GM12891 (cell line): ENCODE measurements around the gene LOXHD1.
A peak's percentile ranks its signal among the peaks of the same experiment; 100 is the strongest.

Experiments used
- DNase-seq: peaks from one replicate; pipeline ENCODE4 v3.0.0; 2011; ENCODE audit warnings: low spot score; ENCODE audit not compliant: insufficient read length
- FAIRE-seq: peaks from 2 replicates; lab custom pipeline; 2011; peaks lifted over from hg19 to GRCh38; lab: Jason Lieb, UNC
- PAX5 ChIP-seq: IDR thresholded peaks from 2 replicates; pipeline ENCODE4 v1.6.1; 2011; ENCODE audit warnings: low read length, moderate library complexity, mild to moderate bottlenecking; ENCODE audit not compliant: insufficient read depth, severe bottlenecking
- POLR2A ChIP-seq: IDR thresholded peaks from 2 replicates; pipeline ENCODE4 v1.6.1; 2011; ENCODE audit warnings: low read depth, low read length, control low read depth
- POLR2AphosphoS5 ChIP-seq: IDR thresholded peaks from 2 replicates; pipeline ENCODE4 v1.6.1; 2011; ENCODE audit warnings: low read depth, low read length, control low read depth
- POU2F2 ChIP-seq: IDR thresholded peaks from 2 replicates; pipeline ENCODE4 v1.6.1; 2011; ENCODE audit warnings: low read depth, mild to moderate bottlenecking, control low read depth, low read length, moderate library complexity
- SPI1 ChIP-seq: IDR thresholded peaks from 2 replicates; pipeline ENCODE4 v1.6.1; 2011; ENCODE audit warnings: low read depth, low read length, control low read depth
- TAF1 ChIP-seq: IDR thresholded peaks from 2 replicates; pipeline ENCODE4 v1.6.1; 2011; ENCODE audit warnings: low read depth, low read length, control low read depth

LOXHD1 gene

GRCh38 chr18:46629361-46629760 lies 27.7 kb downstream of the LOXHD1 start:
- TF ChIP-seq POU2F2 (no peak), SPI1 (no peak), PAX5 (no peak), TAF1 (no peak), POLR2AphosphoS5 (no peak), POLR2A (no peak)
- DNase-seq (no peak), FAIRE-seq (no peak)

GRCh38 chr18:46628206-46628605 lies 28.8 kb downstream of the LOXHD1 start:
- FAIRE-seq (no peak), DNase-seq (no peak)
- no peak for TF ChIP-seq POU2F2
- TF ChIP-seq POLR2A = no peak
- TF ChIP-seq TAF1 = no peak
- no peak for TF ChIP-seq PAX5
- TF ChIP-seq POLR2AphosphoS5 = no peak
- TF ChIP-seq SPI1 = no peak

- DNase-seq = no peak
- no peak for FAIRE-seq
- TF ChIP-seq PAX5 (no peak), POLR2AphosphoS5 (no peak), TAF1 (no peak), SPI1 (no peak), POU2F2 (no peak), POLR2A (no peak)
These were observed 29.9 kb downstream of the LOXHD1 start for GRCh38 chr18:46627136-46627535.

GRCh38 chr18:46625069-46625468 lies 32.0 kb downstream of the LOXHD1 start:
- no peak for FAIRE-seq
- DNase-seq = no peak
- TF ChIP-seq POLR2AphosphoS5 = no peak
- no peak for TF ChIP-seq POU2F2
- no peak for TF ChIP-seq PAX5
- no peak for TF ChIP-seq TAF1
- TF ChIP-seq SPI1 = no peak

GRCh38 chr18:46624127-46624526 lies 32.9 kb downstream of the LOXHD1 start:
- DNase-seq (no peak), FAIRE-seq (no peak)
- TF ChIP-seq TAF1 (no peak), POLR2AphosphoS5 (no peak), POLR2A (no peak), POU2F2 (no peak), PAX5 (no peak), SPI1 (no peak)

GRCh38 chr18:46623541-46623940 lies 33.5 kb downstream of the LOXHD1 start:
- FAIRE-seq (no peak), DNase-seq (no peak)
- TF ChIP-seq SPI1 = no peak
- no peak for TF ChIP-seq POLR2AphosphoS5
- no peak for TF ChIP-seq POLR2A
- no peak for TF ChIP-seq PAX5
- TF ChIP-seq POU2F2 = no peak
- no peak for TF ChIP-seq TAF1

GRCh38 chr18:46622999-46623398 lies 34.0 kb downstream of the LOXHD1 start:
- DNase-seq (no peak), FAIRE-seq (peak; percentile 62)

GRCh38 chr18:46622451-46622850 lies 34.6 kb downstream of the LOXHD1 start:
- FAIRE-seq (no peak), DNase-seq (no peak)
- no peak for TF ChIP-seq SPI1
- TF ChIP-seq POLR2A = no peak
- no peak for TF ChIP-seq POU2F2
- TF ChIP-seq TAF1 = no peak
- TF ChIP-seq POLR2AphosphoS5 = no peak
- no peak for TF ChIP-seq PAX5

More at GRCh38 chr18:46622999-46623398, 34.0 kb downstream of the LOXHD1 start:
- TF ChIP-seq POLR2AphosphoS5 = no peak
- no peak for TF ChIP-seq TAF1
- no peak for TF ChIP-seq POU2F2
- no peak for TF ChIP-seq PAX5
- TF ChIP-seq SPI1 = no peak
- no peak for TF ChIP-seq POLR2A

GRCh38 chr18:46621871-46622270 lies 35.1 kb downstream of the LOXHD1 start:
- FAIRE-seq = no peak
- TF ChIP-seq PAX5 (no peak), POU2F2 (no peak), SPI1 (no peak), TAF1 (no peak), POLR2AphosphoS5 (no peak), POLR2A (no peak)
- no peak for DNase-seq

GRCh38 chr18:46621111-46621766 lies 35.8 kb downstream of the LOXHD1 start:
- DNase-seq = no peak
- no peak for FAIRE-seq
- no peak for TF ChIP-seq SPI1
- no peak for TF ChIP-seq POLR2A
- TF ChIP-seq POU2F2 = no peak
- no peak for TF ChIP-seq POLR2AphosphoS5
- TF ChIP-seq PAX5 = no peak
- no peak for TF ChIP-seq TAF1
